Activated naive CD8-positive, alpha-beta T cell treated with anti-CD3 and anti-CD28 coated beads for 36 hours (primary cell): ENCODE data around the gene NFIA. TPM values are rescaled to one million over a fixed set of nuclear protein-coding genes. Genes with fewer than 3 reads are reported as not detected.
"Not testable (repeated sequence)": the region's sequence is repeated elsewhere in the genome, so short reads cannot be mapped to it uniquely, and the experiment has no call there.

Experiments used
- DNase-seq: peaks from one replicate; pipeline ENCODE4 v3.0.0; 2021
- H3K27ac Mint-ChIP-seq: one replicate; pipeline ENCODE4 v1.8.0; 2022; ENCODE audit warnings: mild to moderate bottlenecking, moderate library complexity, mixed read lengths
- H3K27me3 Mint-ChIP-seq: one replicate; pipeline ENCODE4 v1.8.0; 2022; ENCODE audit warnings: mild to moderate bottlenecking, mixed read lengths
- H3K36me3 Mint-ChIP-seq: one replicate; pipeline ENCODE4 v1.8.0; 2021; ENCODE audit warnings: mild to moderate bottlenecking, mixed read lengths
- H3K4me1 Mint-ChIP-seq: one replicate; pipeline ENCODE4 v1.8.0; 2021; ENCODE audit warnings: mixed read lengths
- H3K4me3 Mint-ChIP-seq: one replicate; pipeline ENCODE4 v1.8.0; 2022; ENCODE audit warnings: mild to moderate bottlenecking, moderate library complexity, mixed read lengths
- H3K9me3 Mint-ChIP-seq: one replicate; pipeline ENCODE4 v1.8.0; 2022; ENCODE audit warnings: mixed read lengths
- total RNA-seq, 2 experiments: library from RNA; stranded (reverse); gene quantifications; one replicate each; pipeline ENCODE4 v1.2.3, GENCODE V29; 2021

The NFIA gene
- total RNA-seq, 2 experiments from 2014 or later: 1.3 to 1.7 TPM

DNA sequence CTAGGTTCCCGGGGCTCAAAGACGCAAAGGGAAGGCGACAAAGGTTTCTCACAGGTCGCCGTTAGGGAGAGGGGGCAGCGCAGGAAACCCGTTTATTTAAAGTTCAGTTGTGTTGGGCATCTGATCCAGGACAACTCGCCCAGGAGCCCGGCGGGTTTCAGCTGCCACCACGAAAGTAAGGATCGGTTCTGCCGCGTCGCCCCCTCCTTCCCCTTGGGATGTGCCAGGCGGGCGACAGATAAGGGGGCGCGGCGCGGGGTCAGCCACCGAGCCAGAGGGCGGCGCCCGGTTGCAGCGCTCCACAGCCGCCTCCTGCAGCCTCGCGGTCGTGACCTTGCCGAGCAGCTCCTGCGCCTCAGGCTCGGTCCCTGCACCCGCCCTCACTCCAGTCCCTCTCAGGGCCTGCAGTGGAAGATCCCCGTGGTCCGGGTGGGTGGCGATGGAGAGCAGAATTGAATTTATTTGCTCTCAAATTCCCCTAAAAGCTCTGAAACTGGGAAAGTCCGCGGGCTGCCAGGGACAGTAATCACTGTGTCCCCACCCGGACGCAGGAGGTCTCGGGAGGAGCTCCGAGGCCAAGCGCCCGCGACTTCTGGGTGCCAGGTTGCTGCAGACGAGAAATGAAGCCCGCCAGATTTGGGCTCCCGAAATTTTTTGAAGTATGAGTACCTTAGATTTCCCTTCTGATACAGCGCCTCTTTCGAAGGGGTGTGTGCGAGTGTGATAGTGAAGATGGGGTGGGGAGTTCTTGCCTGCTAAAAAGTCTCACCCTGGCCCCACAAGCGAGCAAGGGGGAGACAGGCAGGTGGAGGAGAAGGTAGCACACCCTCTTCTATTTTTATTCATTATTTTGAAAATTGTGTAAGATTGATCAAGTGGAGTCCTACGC is 28.4 kb upstream of the NFIA start:
- peak; percentile 19 for DNase-seq
- no peaks in the 10 kb centered on the region for H3K36me3 Mint-ChIP-seq
- H3K27ac Mint-ChIP-seq: no peak overlapping the region
- H3K4me1 Mint-ChIP-seq: peaks cover 39% of the 10 kb centered on the region
- peaks cover 77% of the 10 kb centered on the region for H3K27me3 Mint-ChIP-seq
- H3K9me3 Mint-ChIP-seq: no peaks in the 10 kb centered on the region
- peak overlapping the region; percentile 74 for H3K4me3 Mint-ChIP-seq

DNA sequence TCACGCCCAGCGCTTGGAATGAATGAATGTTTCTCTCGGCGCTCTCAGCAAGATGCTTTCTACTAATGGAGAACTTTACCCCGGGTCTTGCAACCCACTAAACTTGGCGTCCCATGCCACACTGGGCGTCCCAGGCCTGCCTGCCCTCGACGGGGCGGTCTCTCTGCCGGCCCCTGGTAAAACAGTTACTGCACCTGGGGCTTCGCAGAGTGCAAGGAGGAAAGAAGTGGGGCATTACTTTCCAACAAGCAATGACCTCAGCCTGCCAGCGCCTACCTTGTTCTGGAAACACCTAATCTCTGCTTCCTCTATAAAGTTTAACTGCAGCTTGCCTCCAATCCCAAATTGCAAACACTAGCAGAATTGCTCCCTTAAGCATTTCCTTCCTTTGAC is 27.8 kb upstream of the NFIA start:
- no peak overlapping the region for H3K27ac Mint-ChIP-seq
- H3K4me1 Mint-ChIP-seq: peaks cover 39% of the 10 kb centered on the region
- no peak overlapping the region for H3K4me3 Mint-ChIP-seq
- H3K36me3 Mint-ChIP-seq: no peaks in the 10 kb centered on the region
- DNase-seq: no peak
- H3K27me3 Mint-ChIP-seq: peaks cover 81% of the 10 kb centered on the region
- H3K9me3 Mint-ChIP-seq: no peaks in the 10 kb centered on the region

DNA sequence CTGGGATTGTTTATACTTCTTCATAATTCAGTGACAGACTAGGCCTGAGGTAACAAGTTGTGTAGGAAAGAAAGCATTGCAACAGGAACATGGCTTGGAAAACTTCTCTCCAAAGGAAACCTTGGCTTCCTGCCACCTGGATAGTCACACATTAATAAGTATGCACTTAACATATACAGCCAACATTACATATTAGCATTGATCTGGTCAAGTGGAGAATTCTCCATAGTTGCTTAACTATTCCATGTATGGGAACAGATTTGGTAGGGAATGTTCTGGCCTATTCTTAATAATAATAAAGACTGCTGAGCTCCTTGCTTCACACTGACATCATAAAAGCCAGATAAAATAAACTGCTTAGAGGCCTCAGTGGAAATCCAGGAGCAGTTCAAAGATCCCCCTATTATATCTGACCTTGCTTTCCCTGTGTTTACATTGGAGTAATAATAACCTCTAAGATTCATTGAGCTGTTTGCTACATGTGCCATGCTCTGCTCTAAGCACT is 27.2 kb upstream of the NFIA start:
- H3K4me1 Mint-ChIP-seq: peaks cover 39% of the 10 kb centered on the region

DNA sequence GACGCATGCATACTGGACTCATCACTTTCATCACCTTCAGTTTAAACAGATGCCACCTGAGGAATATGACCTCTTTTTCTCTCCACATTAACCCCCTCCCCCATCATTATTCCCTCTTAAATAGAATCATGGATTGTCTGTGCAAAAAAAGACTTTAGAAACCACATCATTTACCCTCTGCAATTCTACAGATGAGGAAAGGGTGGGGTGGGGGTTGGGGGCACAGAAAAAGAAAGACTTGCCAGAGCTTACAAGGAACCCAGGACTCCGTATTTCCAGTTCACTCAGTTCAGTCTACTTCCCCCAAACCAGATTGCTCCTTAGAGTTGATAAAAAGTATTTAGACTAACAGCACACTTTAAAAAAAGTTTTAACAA is 26.2 kb upstream of the NFIA start:
- Mint-ChIP-seq H3K9me3 (no peaks in the 10 kb centered on the region), H3K4me3 (peak overlapping the region; percentile 57), H3K27me3 (peaks cover 79% of the 10 kb centered on the region), H3K27ac (no peak overlapping the region), H3K36me3 (no peaks in the 10 kb centered on the region), H3K4me1 (peaks cover 37% of the 10 kb centered on the region)
- DNase-seq: no peak

More for the DNA sequence above, 27.2 kb upstream of the NFIA start:
- Mint-ChIP-seq H3K36me3 (no peaks in the 10 kb centered on the region), H3K27ac (no peak overlapping the region), H3K4me3 (no peak overlapping the region), H3K27me3 (peaks cover 81% of the 10 kb centered on the region), H3K9me3 (no peaks in the 10 kb centered on the region)
- no peak for DNase-seq

DNA sequence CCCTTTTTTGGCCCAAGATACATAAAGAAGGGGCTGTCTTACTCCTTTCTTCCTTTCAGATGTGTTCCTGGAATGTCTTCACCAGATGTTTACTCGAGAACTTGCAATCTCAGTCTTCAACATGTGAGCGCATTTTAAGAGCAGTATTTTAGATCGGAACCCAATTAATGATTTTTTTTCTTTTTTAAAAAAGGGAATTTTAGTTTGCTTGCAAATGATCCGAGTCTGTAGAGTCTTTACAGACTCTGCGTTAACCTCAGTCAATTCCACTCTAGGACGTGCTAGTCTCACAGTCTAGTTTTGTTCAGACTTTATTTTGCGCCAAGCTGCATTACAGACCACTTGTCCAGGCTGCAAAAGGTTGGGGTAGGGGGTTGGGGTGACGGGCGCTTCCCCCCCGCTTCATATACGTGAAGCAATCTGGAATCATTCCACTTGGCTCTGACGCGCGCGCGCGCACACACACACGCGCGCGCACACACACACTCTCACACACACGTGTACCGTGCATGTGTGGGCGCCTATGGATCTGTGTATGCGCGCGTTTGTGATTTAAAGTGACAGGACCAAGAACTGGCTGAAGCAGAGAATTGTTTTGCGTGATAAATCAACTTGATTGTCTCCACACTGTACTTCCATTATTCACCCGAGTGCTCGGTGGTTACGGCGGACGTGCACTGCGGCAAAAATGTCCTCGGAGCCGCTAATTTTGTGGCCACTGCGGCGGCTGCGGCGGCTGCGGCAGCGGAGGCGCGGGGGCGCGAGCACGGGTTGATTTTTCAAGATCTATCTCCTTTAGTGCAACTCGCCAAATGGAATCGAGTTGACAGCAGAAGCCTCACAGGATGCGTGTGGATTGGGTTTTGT is 25.6 kb upstream of the NFIA start:
- peak overlapping the region; percentile 81 for H3K4me3 Mint-ChIP-seq
- no peak overlapping the region for H3K27ac Mint-ChIP-seq
- peaks cover 73% of the 10 kb centered on the region for H3K27me3 Mint-ChIP-seq
- H3K36me3 Mint-ChIP-seq: no peaks in the 10 kb centered on the region
- peaks cover 32% of the 10 kb centered on the region for H3K4me1 Mint-ChIP-seq
- H3K9me3 Mint-ChIP-seq: no peaks in the 10 kb centered on the region
- no peak for DNase-seq

DNA sequence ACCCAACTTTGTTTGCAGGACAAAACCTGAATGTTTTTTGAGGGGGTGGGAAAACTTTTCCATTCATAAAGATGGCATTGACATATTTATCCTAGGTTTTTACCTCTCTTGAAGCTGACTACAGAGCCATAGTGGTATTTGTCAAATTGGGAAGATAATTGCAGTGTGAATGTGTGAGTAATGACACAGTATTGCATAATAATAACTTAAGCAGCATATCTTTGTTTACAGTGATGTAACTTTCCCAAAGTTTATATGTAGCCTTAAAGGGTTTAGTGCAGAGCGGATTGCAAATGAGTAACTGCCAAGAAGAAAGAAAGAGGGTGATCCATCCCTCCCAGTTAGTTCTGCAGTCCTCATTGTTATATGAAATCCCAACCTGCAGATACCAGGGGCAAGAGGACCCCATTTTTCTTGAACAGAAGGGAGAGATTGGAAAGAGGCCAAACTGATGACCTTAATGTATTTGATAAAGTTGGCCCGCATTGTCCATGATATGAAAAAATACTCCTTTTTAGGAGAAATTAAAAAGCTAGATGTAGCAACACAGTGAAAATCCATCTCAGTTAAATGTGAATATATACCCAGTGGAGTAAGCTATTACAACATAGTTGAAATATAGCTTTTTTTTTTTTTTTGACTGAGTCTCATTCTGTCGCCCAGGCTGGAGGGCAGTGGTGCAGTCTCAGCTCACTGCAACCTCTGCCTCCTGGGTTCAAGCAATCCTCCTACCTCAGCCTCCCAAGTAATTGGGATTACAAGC is 23.7 kb upstream of the NFIA start:
- Mint-ChIP-seq H3K4me3 (no peak overlapping the region), H3K9me3 (no peaks in the 10 kb centered on the region), H3K27ac (no peak overlapping the region), H3K4me1 (peaks cover 14% of the 10 kb centered on the region), H3K27me3 (peaks cover 54% of the 10 kb centered on the region), H3K36me3 (no peaks in the 10 kb centered on the region)
- no peak for DNase-seq

DNA sequence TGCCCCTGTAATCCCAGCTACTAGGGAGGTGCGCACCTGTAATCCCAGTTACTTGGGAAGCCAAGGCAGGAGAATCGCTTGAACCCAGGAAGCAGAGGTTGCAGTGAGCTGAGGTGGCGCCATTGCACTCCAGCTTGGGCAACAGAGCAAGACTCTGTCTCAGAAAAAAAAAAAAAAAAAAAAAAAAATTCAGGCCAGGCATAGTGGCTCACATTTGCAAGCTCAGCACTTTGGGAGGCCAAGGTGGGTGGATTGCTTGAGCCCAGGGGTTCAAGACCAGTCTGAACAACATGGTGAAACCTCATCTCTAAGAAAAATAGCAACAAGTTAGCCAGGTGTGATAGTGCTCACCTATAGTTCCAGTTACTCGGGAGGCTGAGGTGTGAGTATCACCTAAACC is 20.8 kb upstream of the NFIA start:
- peaks cover 26% of the 10 kb centered on the region for H3K27me3 Mint-ChIP-seq
- H3K4me1 Mint-ChIP-seq, H3K9me3 Mint-ChIP-seq, H3K36me3 Mint-ChIP-seq, DNase-seq, H3K27ac Mint-ChIP-seq, H3K4me3 Mint-ChIP-seq: not testable (repeated sequence)

DNA sequence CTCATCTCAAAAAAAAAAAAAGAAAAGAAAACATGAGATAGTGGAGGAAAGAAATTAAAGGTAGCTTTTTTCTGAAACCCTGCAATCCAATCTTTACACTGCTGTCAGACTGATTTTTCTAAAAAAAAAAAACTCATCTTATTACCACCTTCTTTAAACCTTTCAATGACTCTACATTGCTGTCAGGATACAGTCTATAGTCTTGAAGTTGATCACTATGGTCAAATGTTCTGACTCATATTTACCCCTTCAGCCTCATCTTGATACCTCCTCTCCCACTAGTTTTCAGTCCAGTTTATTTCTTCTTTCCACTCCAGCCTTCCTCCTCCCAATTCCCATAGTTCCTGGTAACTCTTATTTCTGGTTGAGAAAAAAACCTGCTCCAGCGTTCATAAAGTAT is 17.7 kb upstream of the NFIA start:
- H3K9me3 Mint-ChIP-seq: no peaks in the 10 kb centered on the region
- peaks cover 3% of the 10 kb centered on the region for H3K4me1 Mint-ChIP-seq
- H3K4me3 Mint-ChIP-seq: no peak overlapping the region
- no peak for DNase-seq
- H3K27ac Mint-ChIP-seq: no peak overlapping the region
- H3K36me3 Mint-ChIP-seq: no peaks in the 10 kb centered on the region
- H3K27me3 Mint-ChIP-seq: no peaks in the 10 kb centered on the region

DNA sequence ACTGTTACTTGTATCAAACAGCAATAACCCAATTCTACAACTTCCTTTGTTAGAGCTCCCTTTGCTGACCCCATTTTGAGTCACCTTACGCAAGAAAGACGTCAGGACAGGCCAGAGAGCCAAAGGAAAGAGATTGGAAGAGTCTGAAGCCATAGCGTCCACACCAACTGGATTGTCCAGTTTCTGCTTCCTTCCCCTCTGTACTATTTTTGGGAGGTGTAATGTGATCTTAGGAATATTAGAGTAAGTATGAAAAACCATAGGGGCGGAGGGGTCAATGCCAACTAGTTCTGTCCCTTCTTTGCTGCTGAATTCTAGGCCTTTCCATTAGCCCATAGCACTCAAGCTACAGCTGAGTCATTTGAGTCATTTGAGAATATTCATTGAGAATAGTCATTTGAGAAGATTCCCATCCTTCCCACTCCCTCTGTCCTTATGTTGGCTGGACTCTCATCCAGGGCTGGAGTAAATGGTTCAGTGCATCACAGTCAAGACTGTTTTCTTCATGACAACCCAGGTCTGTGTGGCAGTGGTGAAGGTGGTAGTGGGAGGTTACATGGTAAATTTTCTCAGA is 14.8 kb upstream of the NFIA start:
- Mint-ChIP-seq H3K27ac (no peak overlapping the region), H3K36me3 (no peaks in the 10 kb centered on the region), H3K9me3 (no peaks in the 10 kb centered on the region), H3K4me1 (peaks cover 3% of the 10 kb centered on the region), H3K27me3 (peaks cover 3% of the 10 kb centered on the region), H3K4me3 (no peak overlapping the region)
- no peak for DNase-seq

DNA sequence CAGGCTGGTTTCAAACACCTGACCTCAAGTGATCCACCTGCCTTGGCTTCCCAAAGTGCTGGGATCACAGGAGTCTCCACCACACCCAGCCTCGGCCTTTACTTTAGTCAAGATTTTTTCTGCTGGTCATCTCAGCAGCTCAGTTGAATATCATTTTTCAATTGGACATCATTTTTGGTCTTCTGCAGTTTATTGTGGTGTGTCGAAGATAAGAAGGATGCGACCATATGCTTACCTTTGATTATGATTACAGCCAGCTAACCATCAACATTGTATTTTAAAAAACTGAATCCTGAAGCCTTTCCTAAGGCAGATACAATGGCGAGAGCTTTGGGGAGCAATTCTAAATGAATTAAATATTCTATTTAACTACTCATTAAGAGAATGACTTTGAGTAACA is 12.3 kb upstream of the NFIA start:
- DNase-seq: no peak
- Mint-ChIP-seq H3K27ac (no peak overlapping the region), H3K9me3 (no peaks in the 10 kb centered on the region), H3K36me3 (no peaks in the 10 kb centered on the region), H3K27me3 (peaks cover 3% of the 10 kb centered on the region), H3K4me1 (peaks cover 3% of the 10 kb centered on the region), H3K4me3 (no peak overlapping the region)

DNA sequence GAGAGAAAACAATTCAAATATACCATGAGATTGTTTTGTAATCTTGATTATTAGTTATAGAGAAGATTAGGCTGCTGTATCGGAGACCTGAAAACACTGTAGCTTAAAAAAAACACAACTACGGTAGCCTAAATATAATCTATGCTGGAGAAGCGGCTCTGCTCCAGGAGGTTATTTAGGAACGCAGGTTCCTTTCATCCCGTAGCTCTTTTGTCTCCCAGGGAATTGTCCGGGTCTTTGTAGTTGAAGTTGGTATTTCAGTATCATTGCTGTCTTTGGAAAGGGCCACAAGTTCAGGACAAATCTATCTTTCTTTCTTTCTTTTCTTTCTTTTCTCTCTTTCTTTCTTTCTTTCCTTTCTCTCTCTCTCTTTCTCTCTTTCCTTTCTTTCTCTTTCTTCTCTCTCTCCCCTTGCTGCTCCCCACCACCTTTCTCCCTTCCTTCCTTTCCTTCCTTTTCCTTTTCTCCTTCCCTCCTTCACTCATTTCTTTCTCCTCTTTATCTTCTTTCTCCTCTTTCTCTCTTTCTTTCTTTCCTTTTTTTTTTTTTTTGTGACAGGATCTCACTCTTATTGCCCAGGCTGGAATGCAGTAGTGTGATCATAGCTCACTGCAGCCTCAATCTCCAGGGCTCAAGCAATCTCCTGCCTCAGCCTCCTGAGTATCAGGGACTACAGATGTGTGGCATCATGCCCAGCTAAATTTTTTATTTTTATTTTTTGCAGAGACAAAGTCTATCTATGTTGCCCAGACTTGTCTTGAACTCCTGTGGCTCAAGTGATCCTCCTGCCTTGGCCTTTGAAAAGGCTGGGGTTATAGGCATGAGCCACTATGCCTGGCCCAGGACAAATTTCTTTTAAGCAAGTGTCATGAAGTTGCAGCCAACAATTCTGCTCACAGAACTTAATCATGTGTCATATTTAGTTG is 10.9 kb upstream of the NFIA start:
- DNase-seq: no peak
- Mint-ChIP-seq H3K4me3 (no peak overlapping the region), H3K27ac (no peak overlapping the region), H3K36me3 (no peaks in the 10 kb centered on the region), H3K9me3 (no peaks in the 10 kb centered on the region), H3K27me3 (peaks cover 3% of the 10 kb centered on the region), H3K4me1 (peaks cover 8% of the 10 kb centered on the region)

DNA sequence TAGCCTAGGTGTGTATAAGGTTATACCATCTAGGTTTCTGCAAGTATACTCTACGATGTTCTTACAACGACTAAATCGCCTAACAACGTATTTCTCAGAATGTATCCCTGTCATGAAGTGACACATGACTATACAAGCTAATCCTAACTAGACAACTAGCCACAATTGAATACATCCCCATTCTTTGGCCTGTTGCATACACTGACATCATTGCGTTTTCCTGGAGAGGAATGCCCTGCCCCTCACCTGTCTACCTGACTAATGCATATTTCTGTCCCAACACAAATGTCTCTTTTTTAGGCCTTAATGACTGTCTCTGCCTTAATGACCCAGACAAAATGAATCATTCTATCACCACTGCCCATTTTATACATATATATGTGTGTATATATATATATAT is 8.5 kb upstream of the NFIA start:
- Mint-ChIP-seq H3K4me1 (peaks cover 26% of the 10 kb centered on the region), H3K27ac (no peak overlapping the region), H3K4me3 (no peak overlapping the region), H3K27me3 (peaks cover 10% of the 10 kb centered on the region), H3K9me3 (no peaks in the 10 kb centered on the region), H3K36me3 (no peaks in the 10 kb centered on the region)
- DNase-seq: no peak

DNA sequence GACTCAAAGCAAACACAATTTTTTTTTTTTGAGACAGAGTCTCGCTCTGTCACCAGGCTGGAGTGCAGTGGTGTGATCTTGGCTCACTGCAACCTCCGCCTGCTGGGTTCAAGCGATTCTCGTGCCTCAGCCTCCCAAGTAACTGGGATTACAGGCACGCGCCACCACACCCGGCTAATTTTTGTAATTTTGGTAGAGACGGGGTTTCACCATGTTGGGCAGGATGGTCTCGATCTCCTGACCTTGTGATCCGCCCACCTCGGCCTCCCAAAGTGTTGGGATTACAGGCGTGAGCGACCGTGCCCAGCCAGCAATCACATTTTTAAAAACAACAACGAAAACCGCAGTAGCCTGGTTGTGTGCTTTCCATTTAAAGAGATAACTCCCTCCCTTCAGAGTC is 6.5 kb upstream of the NFIA start:
- H3K36me3 Mint-ChIP-seq, H3K9me3 Mint-ChIP-seq, H3K4me3 Mint-ChIP-seq, DNase-seq, H3K27ac Mint-ChIP-seq: not testable (repeated sequence)
- Mint-ChIP-seq H3K4me1 (peaks cover 40% of the 10 kb centered on the region), H3K27me3 (peaks cover 23% of the 10 kb centered on the region)
